Liver (tissue), 9 donors: ENCODE results near the gene VPS39. TPM values are rescaled to one million over a fixed set of nuclear protein-coding genes. Genes with fewer than 3 reads are reported as not detected.

Experiments
- DNase-seq: peaks from one replicate; pipeline ENCODE4 v3.0.0-alpha.2; 2017; ENCODE audit warnings: low spot score
- H3K27ac ChIP-seq, 2 donors: one replicate each; pipeline ENCODE4 v1.7.0; 2013; ENCODE audit warnings: inconsistent platforms in 2 of 2, low read length in 2 of 2, control low read depth in 1 of 2, low read depth in 1 of 2, mild to moderate bottlenecking in 1 of 2
- H3K27me3 ChIP-seq, 4 donors: one replicate each; pipeline versions ENCODE4 v1.6.1 to v1.7.0; 2013; ENCODE audit warnings: low read length in 3 of 4, inconsistent platforms in 1 of 4, mild to moderate bottlenecking in 1 of 4, moderate library complexity in 1 of 4; ENCODE audit not compliant: control insufficient read depth in 4 of 4, insufficient read depth in 4 of 4
- H3K36me3 ChIP-seq, 4 donors: one replicate each; pipeline versions ENCODE4 v1.6.1 to v1.7.0; 2013; ENCODE audit warnings: low read length in 3 of 4, mild to moderate bottlenecking in 3 of 4, low read depth in 1 of 4, moderate library complexity in 1 of 4; ENCODE audit not compliant: control insufficient read depth in 4 of 4, insufficient read depth in 3 of 4
- H3K4me1 ChIP-seq, 4 donors: one replicate each; pipeline versions ENCODE4 v1.6.1 to v1.7.0; 2013; ENCODE audit warnings: low read length in 3 of 4, mild to moderate bottlenecking in 3 of 4, moderate library complexity in 1 of 4; ENCODE audit not compliant: control insufficient read depth in 4 of 4, insufficient read depth in 4 of 4
- H3K4me3 ChIP-seq, 3 donors: one replicate each; pipeline versions ENCODE4 v1.6.1 to v1.7.0; 2013; ENCODE audit warnings: low read length in 3 of 3, control low read depth in 1 of 3, low read depth in 1 of 3, mild to moderate bottlenecking in 1 of 3
- H3K9ac ChIP-seq, 2 donors: one replicate each; pipeline ENCODE4 v1.7.0; 2013; ENCODE audit warnings: low read length in 2 of 2, mild to moderate bottlenecking in 2 of 2, moderate library complexity in 2 of 2, control low read depth in 1 of 2, low read depth in 1 of 2
- H3K9me3 ChIP-seq, 4 donors: one replicate each; pipeline versions ENCODE4 v1.6.1 to v1.7.0; 2013; ENCODE audit warnings: low read length in 3 of 4; ENCODE audit not compliant: control insufficient read depth in 4 of 4
- ATF3 ChIP-seq: IDR thresholded peaks from 2 replicates; pipeline ENCODE4 v1.6.1; 2016; ENCODE audit warnings: antibody characterized with exemption
- CTCF ChIP-seq: fragments of 150-350 bp; IDR thresholded peaks from 2 replicates; pipeline ENCODE4 v1.5.1; 2017; ENCODE audit warnings: improper control_type of control experiment, low read depth, low read length; ENCODE audit not compliant: missing input control
- EGR1 ChIP-seq, 2 donors: IDR thresholded peaks; 2 replicates each; pipeline ENCODE4 v1.6.1; 2016 to 2018; ENCODE audit warnings: antibody characterized with exemption in 2 of 2, low read depth in 2 of 2
- FOXA1 ChIP-seq: IDR thresholded peaks from 2 replicates; pipeline ENCODE4 v1.6.1; 2016; ENCODE audit warnings: antibody characterized with exemption
- FOXA2 ChIP-seq: IDR thresholded peaks from 2 replicates; pipeline ENCODE4 v1.6.1; 2016; ENCODE audit warnings: antibody characterized with exemption
- GABPA ChIP-seq, 2 donors: IDR thresholded peaks in 1 of 2; conservative IDR thresholded peaks in 1 of 2; 2 replicates each; pipeline ENCODE4 v1.6.1; 2016; ENCODE audit warnings: antibody characterized with exemption in 2 of 2, mild to moderate bottlenecking in 1 of 2, moderate library complexity in 1 of 2
- HNF4A ChIP-seq, 2 donors: conservative IDR thresholded peaks; 2 replicates each; pipeline ENCODE4 v1.6.1; 2016; ENCODE audit warnings: antibody characterized with exemption in 2 of 2, mild to moderate bottlenecking in 2 of 2
- HNF4G ChIP-seq: IDR thresholded peaks from 2 replicates; pipeline ENCODE4 v1.6.1; 2016; ENCODE audit warnings: antibody characterized with exemption
- JUND ChIP-seq, 2 donors: IDR thresholded peaks; 2 replicates each; pipeline ENCODE4 v1.6.1; 2016; ENCODE audit warnings: antibody characterized with exemption in 2 of 2
- MAX ChIP-seq: IDR thresholded peaks from 2 replicates; pipeline ENCODE4 v1.6.1; 2016; ENCODE audit warnings: antibody characterized with exemption
- NR2F2 ChIP-seq: IDR thresholded peaks from 2 replicates; pipeline ENCODE4 v1.6.1; 2016; ENCODE audit warnings: antibody characterized with exemption
- RAD21 ChIP-seq, 2 donors: IDR thresholded peaks; 2 replicates each; pipeline ENCODE4 v1.6.1; 2016; ENCODE audit warnings: antibody characterized with exemption in 2 of 2, mild to moderate bottlenecking in 2 of 2
- RXRA ChIP-seq, 2 donors: IDR thresholded peaks; 2 replicates each; pipeline ENCODE4 v1.6.1; 2017 to 2018; ENCODE audit warnings: antibody characterized with exemption in 2 of 2, mild to moderate bottlenecking in 1 of 2
- SP1 ChIP-seq: IDR thresholded peaks from 2 replicates; pipeline ENCODE4 v1.6.1; 2018; ENCODE audit warnings: antibody characterized with exemption, mild to moderate bottlenecking
- TAF1 ChIP-seq: conservative IDR thresholded peaks from 2 replicates; pipeline ENCODE4 v1.6.1; 2016; ENCODE audit warnings: antibody characterized with exemption, mild to moderate bottlenecking
- YY1 ChIP-seq: IDR thresholded peaks from 2 replicates; pipeline ENCODE4 v1.6.1; 2016; ENCODE audit warnings: antibody characterized with exemption, mild to moderate bottlenecking
- WGBS: extraction: QIAGEN DNeasy Blood & Tissue Kit; methylation state at CpG from one replicate; pipeline ENCODE4 v1.1.7; 2013; 5-methylcytosine and 5-hydroxymethylcytosine counted together
- polyA plus RNA-seq, 2 donors: library from polyadenylated mRNA; stranded (reverse) in 1 of 2; unstranded in 1 of 2; fragments of 200-250 nt in 1 of 2; fragments of >200 nt in 1 of 2; fragmentation: Nextera tagmentation in 1 of 2; extraction: Ambion mirVana in 1 of 2; gene quantifications; one replicate each; pipeline versions ENCODE4 v1.2.1 to v1.2.3, GENCODE V29; 2013 to 2015
- total RNA-seq, 2 donors: library from RNA; depleted of rRNA; stranded (reverse); fragments of >200 nt; gene quantifications; one replicate each; pipeline ENCODE4 v1.2.3, GENCODE V29; 2014
- TF ChIP-seq, protein P1 (sequence below): IDR thresholded peaks from 2 replicates; pipeline ENCODE4 v1.6.1; 2016; ENCODE audit warnings: antibody characterized with exemption
- TF ChIP-seq, protein P2 (sequence below): IDR thresholded peaks from 2 replicates; pipeline ENCODE4 v1.6.1; 2016; ENCODE audit warnings: antibody characterized with exemption, mild to moderate bottlenecking
- donor health status: healthy.
- donor health status: healthy.
- donor health status: healthy.
- donor health status: healthy.
- donor health status: healthy.

Gene VPS39
- total and polyA plus RNA-seq, 4 donors = 11.1 to 41.2 (median 16.8) TPM

GRCh38 chr15:42133356-42133755 is 74.7 kb downstream of the VPS39 start:
- Histone ChIP-seq H3K9ac (no peak overlapping the region), H3K9me3 (no peaks in the 10 kb centered on the region), H3K36me3 (no peaks in the 10 kb centered on the region), H3K27me3 (no peaks in the 10 kb centered on the region), H3K4me1 (no peaks in the 10 kb centered on the region), H3K27ac (no peak overlapping the region), H3K4me3 (no peak overlapping the region)
- WGBS = 93% methylated on average over 4 of the region's 4 CpGs
- TF ChIP-seq JUND (IDR thresholded peaks at IDR 0.05) (no peak), RAD21 (IDR thresholded peaks at IDR 0.05) (no peak), GABPA (IDR thresholded peaks at IDR 0.05 in 1 of 2, conservative IDR thresholded peaks at IDR 0.05 in 1 of 2) (no peak), ATF3 (no peak), MAX (no peak), HNF4G (no peak), SP1 (no peak), TAF1 (no peak), NR2F2 (no peak)
- TF ChIP-seq, protein P1, sequence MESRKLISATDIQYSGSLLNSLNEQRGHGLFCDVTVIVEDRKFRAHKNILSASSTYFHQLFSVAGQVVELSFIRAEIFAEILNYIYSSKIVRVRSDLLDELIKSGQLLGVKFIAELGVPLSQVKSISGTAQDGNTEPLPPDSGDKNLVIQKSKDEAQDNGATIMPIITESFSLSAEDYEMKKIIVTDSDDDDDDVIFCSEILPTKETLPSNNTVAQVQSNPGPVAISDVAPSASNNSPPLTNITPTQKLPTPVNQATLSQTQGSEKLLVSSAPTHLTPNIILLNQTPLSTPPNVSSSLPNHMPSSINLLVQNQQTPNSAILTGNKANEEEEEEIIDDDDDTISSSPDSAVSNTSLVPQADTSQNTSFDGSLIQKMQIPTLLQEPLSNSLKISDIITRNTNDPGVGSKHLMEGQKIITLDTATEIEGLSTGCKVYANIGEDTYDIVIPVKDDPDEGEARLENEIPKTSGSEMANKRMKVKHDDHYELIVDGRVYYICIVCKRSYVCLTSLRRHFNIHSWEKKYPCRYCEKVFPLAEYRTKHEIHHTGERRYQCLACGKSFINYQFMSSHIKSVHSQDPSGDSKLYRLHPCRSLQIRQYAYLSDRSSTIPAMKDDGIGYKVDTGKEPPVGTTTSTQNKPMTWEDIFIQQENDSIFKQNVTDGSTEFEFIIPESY = no peak
- DNase-seq = no peak

DNA sequence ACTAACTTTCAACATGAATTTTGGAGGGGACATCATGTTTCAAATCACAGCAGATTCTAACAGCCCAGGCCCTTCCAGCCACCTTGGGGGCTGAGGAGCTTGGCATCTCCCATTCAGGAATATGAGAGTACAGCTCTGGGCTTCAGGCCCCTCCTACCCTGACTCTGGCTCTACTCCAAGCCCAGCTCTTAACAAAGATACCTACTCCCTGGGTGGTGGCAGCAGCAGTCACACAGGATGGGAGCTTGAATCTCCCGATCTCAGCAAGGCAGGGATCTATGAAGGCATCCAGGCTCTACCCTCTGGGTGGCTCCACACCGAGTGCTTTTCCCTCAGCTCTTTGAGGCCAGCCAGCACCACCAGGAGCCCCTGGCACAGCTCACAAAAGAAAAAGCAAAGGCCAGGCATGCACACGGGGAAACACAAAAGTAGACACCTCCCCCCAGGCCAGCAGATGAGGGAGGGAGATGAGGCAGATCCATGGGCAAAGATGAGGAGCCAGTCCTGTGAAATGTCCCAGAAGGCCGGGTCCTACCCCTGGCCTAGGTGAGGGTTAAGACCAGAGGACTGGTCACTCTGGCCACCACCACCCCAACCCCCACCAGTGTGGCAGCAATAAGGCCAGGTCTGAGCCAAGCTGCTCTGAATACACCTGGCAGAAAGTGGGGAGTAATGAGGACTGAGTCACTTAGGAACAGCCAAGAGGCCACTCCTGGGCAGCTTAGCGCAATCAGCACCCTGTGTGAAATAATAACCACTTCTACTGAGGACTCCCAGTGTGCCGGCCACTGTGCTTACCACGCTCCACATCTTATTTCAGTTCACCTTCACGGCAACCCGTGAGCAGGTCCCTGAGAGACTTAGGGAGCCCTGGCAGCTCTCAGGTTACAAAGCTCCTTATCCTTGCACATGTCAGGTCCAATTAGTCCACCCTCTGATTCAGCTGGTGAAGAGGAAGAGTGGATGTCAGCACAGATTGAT is 76.0 kb downstream of the VPS39 start:
- no peak overlapping the region for H3K27ac ChIP-seq
- no peaks in the 10 kb centered on the region for H3K4me1 ChIP-seq
- no peak overlapping the region for H3K9ac ChIP-seq
- no peak for DNase-seq
- TF ChIP-seq HNF4A (conservative IDR thresholded peaks at IDR 0.05) = no peak
- TF ChIP-seq FOXA1 = no peak
- no peak for TF ChIP-seq YY1
- no peak for TF ChIP-seq HNF4G
- TF ChIP-seq CTCF = no peak
- no peak for TF ChIP-seq SP1
- TF ChIP-seq MAX = no peak
- TF ChIP-seq EGR1 (IDR thresholded peaks at IDR 0.05; ENCODE audit: low read depth in 2 of 2) = no peak
- TF ChIP-seq, protein P2, sequence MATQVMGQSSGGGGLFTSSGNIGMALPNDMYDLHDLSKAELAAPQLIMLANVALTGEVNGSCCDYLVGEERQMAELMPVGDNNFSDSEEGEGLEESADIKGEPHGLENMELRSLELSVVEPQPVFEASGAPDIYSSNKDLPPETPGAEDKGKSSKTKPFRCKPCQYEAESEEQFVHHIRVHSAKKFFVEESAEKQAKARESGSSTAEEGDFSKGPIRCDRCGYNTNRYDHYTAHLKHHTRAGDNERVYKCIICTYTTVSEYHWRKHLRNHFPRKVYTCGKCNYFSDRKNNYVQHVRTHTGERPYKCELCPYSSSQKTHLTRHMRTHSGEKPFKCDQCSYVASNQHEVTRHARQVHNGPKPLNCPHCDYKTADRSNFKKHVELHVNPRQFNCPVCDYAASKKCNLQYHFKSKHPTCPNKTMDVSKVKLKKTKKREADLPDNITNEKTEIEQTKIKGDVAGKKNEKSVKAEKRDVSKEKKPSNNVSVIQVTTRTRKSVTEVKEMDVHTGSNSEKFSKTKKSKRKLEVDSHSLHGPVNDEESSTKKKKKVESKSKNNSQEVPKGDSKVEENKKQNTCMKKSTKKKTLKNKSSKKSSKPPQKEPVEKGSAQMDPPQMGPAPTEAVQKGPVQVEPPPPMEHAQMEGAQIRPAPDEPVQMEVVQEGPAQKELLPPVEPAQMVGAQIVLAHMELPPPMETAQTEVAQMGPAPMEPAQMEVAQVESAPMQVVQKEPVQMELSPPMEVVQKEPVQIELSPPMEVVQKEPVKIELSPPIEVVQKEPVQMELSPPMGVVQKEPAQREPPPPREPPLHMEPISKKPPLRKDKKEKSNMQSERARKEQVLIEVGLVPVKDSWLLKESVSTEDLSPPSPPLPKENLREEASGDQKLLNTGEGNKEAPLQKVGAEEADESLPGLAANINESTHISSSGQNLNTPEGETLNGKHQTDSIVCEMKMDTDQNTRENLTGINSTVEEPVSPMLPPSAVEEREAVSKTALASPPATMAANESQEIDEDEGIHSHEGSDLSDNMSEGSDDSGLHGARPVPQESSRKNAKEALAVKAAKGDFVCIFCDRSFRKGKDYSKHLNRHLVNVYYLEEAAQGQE = no peak
- TF ChIP-seq RAD21 (IDR thresholded peaks at IDR 0.05) = no peak
- no peak for TF ChIP-seq GABPA (IDR thresholded peaks at IDR 0.05 in 1 of 2, conservative IDR thresholded peaks at IDR 0.05 in 1 of 2)
- TF ChIP-seq TAF1 = no peak
- TF ChIP-seq, protein P1 = no peak
- no peak for TF ChIP-seq RXRA (IDR thresholded peaks at IDR 0.05)
- no peak for TF ChIP-seq NR2F2
- no peak for TF ChIP-seq ATF3
- TF ChIP-seq JUND (IDR thresholded peaks at IDR 0.05) = no peak
- TF ChIP-seq FOXA2 = no peak
- H3K9me3 ChIP-seq = no peaks in the 10 kb centered on the region
- no peaks in the 10 kb centered on the region for H3K27me3 ChIP-seq
- no peak overlapping the region for H3K4me3 ChIP-seq
- WGBS = 78% methylated on average over 9 of the region's 9 CpGs
- no peaks in the 10 kb centered on the region for H3K36me3 ChIP-seq
